NCI-H146 (cell line): ENCODE data around the gene PET100.
A peak's percentile ranks its signal among the peaks of the same experiment; 100 is the strongest.

ENCODE experiments used
- DNase-seq: peaks from one replicate; lab custom pipeline; 2025; lab: John Stamatoyannopoulos, UW

PET100 gene

GRCh38 chr19:7612282-7613274, 17.0 kb upstream of the PET100 start:
- no peak for DNase-seq

GRCh38 chr19:7614859-7615741, 14.5 kb upstream of the PET100 start:
- DNase-seq, result no peak

GRCh38 chr19:7617172-7617571, 12.4 kb upstream of the PET100 start:
- DNase-seq, result no peak

- no peak for DNase-seq
Measured at GRCh38 chr19:7617735-7618134, 11.9 kb upstream of the PET100 start.

- DNase-seq, result peak; percentile 1
Measured at GRCh38 chr19:7618348-7618747, 11.2 kb upstream of the PET100 start.

GRCh38 chr19:7618771-7619510, 10.7 kb upstream of the PET100 start:
- DNase-seq, result peak; percentile 0

GRCh38 chr19:7619671-7620441, 9.7 kb upstream of the PET100 start:
- DNase-seq, result no peak

GRCh38 chr19:7620442-7621412, 8.9 kb upstream of the PET100 start:
- DNase-seq, result no peak

GRCh38 chr19:7622933-7623685, 6.5 kb upstream of the PET100 start:
- no peak for DNase-seq

- DNase-seq, result no peak
Measured at GRCh38 chr19:7623725-7624603, 5.6 kb upstream of the PET100 start.

GRCh38 chr19:7624810-7625209, 4.8 kb upstream of the PET100 start:
- DNase-seq, result no peak

GRCh38 chr19:7625763-7626372, 3.7 kb upstream of the PET100 start:
- no peak for DNase-seq

- DNase-seq, result no peak
Measured at GRCh38 chr19:7627166-7627565, 2.4 kb upstream of the PET100 start.

- no peak for DNase-seq
Measured at GRCh38 chr19:7628589-7629311, 843 bp upstream of the PET100 start.

GRCh38 chr19:7631577-7631976, 2.0 kb downstream of the PET100 start:
- no peak for DNase-seq

GRCh38 chr19:7632340-7633203, 3.0 kb downstream of the PET100 start:
- DNase-seq, result no peak
